Peyer's patch (tissue), 4 donors: Measurements from ENCODE around the gene FRYL.

Source experiments
- CTCF ChIP-seq, 6 experiments: fragments of 450-650 bp in 4 of 6; fragments of 200-600 bp in 2 of 6; sonication (generic) in 1 of 6; IDR thresholded peaks; one replicate each; pipeline ENCODE4 v1.5.1; 2017 to 2019; ENCODE audit warnings: antibody characterized with exemption in 6 of 6, mild to moderate bottlenecking in 3 of 6, moderate library complexity in 1 of 6
- POLR2A ChIP-seq, 2 donors: fragments of 450-650 bp; IDR thresholded peaks; one replicate each; pipeline ENCODE4 v1.5.1; 2017; ENCODE audit warnings: antibody characterized with exemption in 2 of 2, mild to moderate bottlenecking in 2 of 2, moderate library complexity in 2 of 2

- TF ChIP-seq POLR2A (IDR thresholded peaks at IDR 0.05) = no peak
- TF ChIP-seq CTCF (IDR thresholded peaks at IDR 0.05) = no peak
These were observed 12.4 kb upstream of the FRYL start for GRCh38 chr4:48792348-48793006.
